Measurements from ENCODE around the gene GRID1.

- TF ChIP-seq FOXP1 (CRISPR knock-in tag; IDR thresholded peaks at IDR 0.05) (no peak), CEBPB (tag; IDR thresholded peaks at IDR 0.05) (no peak), ZBTB33 (CRISPR knock-in tag; IDR thresholded peaks at IDR 0.05) (no peak), SMC3 (conservative IDR thresholded peaks at IDR 0.05; ENCODE audit: insufficient read depth, low read depth, low read length) (no peak), PRMT5 (CRISPR knock-in tag; IDR thresholded peaks at IDR 0.05) (no peak), ZNF133 (CRISPR knock-in tag; IDR thresholded peaks at IDR 0.05) (no peak), EGR1 (conservative IDR thresholded peaks at IDR 0.05) (no peak), BHLHE40 (IDR thresholded peaks at IDR 0.05; ENCODE audit: low read length) (no peak), RNF2 (IDR thresholded peaks at IDR 0.05) (no peak), RCOR1 (IDR thresholded peaks at IDR 0.05; ENCODE audit: borderline replicate concordance in 1 of 2, low read depth in 2 of 2, low read length in 2 of 2) (no peak)
Measured at GRCh38 chr10:85936161-85936560, 430.4 kb downstream of the GRID1 start.
